ENCODE results near the gene RXFP2. TPM values are rescaled to one million over a fixed set of nuclear protein-coding genes. Genes with fewer than 3 reads are reported as not detected.

The RXFP2 gene
- 1 to 10 TPM in 2 of 4 donors, under 1 TPM in 2; 0.26 to 8.2 (median 2.4) TPM for total RNA-seq

GRCh38 chr13:31739226-31739625 lies at the start of gene RXFP2:
Gene RXFP2 (plus strand): TSS chr13:31739526. CDS start chr13:31739613, 87 bp downstream.
- TF ChIP-seq POLR2A (IDR thresholded peaks at IDR 0.05), result no peak
- no peak for TF ChIP-seq CTCF (IDR thresholded peaks at IDR 0.05)
- Histone ChIP-seq H3K4me3 (no peak within 1 kb of the TSS), H3K27ac (no peak within 1 kb of the TSS), H3K4me1 (no peaks in the 10 kb centered on the region), H3K9me3 (no peaks in the 10 kb centered on the region), H3K27me3 (no peaks in the 10 kb centered on the region), H3K36me3 (no peaks in the 10 kb centered on the region)
- DNase-seq, result no peak
- intact Hi-C loops (cut with DNase I; ENCODE audit: low total_unique reads), result no loop called here

GRCh38 chr13:31697290-31697689 lies 42.0 kb upstream of the RXFP2 start:
- no peak for TF ChIP-seq POLR2A (IDR thresholded peaks at IDR 0.05)
- TF ChIP-seq CTCF (IDR thresholded peaks at IDR 0.05), result no peak
- Histone ChIP-seq H3K4me1 (no peaks in the 10 kb centered on the region), H3K27ac (no peak overlapping the region), H3K27me3 (no peaks in the 10 kb centered on the region), H3K36me3 (no peaks in the 10 kb centered on the region), H3K9me3 (no peaks in the 10 kb centered on the region), H3K4me3 (no peak overlapping the region)
- intact Hi-C loops (cut with DNase I; ENCODE audit: low total_unique reads), result no loop called here
- DNase-seq, result no peak

GRCh38 chr13:31699650-31700049 lies 39.7 kb upstream of the RXFP2 start:
- Histone ChIP-seq H3K27me3 (no peaks in the 10 kb centered on the region), H3K27ac (no peak overlapping the region), H3K4me3 (no peak overlapping the region), H3K36me3 (no peaks in the 10 kb centered on the region), H3K9me3 (no peaks in the 10 kb centered on the region), H3K4me1 (no peaks in the 10 kb centered on the region)
- DNase-seq, result no peak
- intact Hi-C loops (cut with DNase I; ENCODE audit: low total_unique reads), result no loop called here
- no peak for TF ChIP-seq CTCF (IDR thresholded peaks at IDR 0.05)
- no peak for TF ChIP-seq POLR2A (IDR thresholded peaks at IDR 0.05)

- Histone ChIP-seq H3K27me3 (no peaks in the 10 kb centered on the region), H3K9me3 (no peaks in the 10 kb centered on the region), H3K36me3 (no peaks in the 10 kb centered on the region), H3K4me1 (no peaks in the 10 kb centered on the region), H3K4me3 (no peak overlapping the region), H3K27ac (no peak overlapping the region)
- TF ChIP-seq POLR2A (IDR thresholded peaks at IDR 0.05) (no peak), CTCF (IDR thresholded peaks at IDR 0.05) (no peak)
- intact Hi-C loops (cut with DNase I; ENCODE audit: low total_unique reads), result no loop called here
- DNase-seq, result no peak
Observed at GRCh38 chr13:31703780-31704179, 35.5 kb upstream of the RXFP2 start.

- Histone ChIP-seq H3K27me3 (no peaks in the 10 kb centered on the region), H3K9me3 (no peaks in the 10 kb centered on the region), H3K36me3 (no peaks in the 10 kb centered on the region), H3K27ac (no peak overlapping the region), H3K4me3 (no peak overlapping the region), H3K4me1 (no peaks in the 10 kb centered on the region)
- DNase-seq, result no peak
- intact Hi-C loops (cut with DNase I; ENCODE audit: low total_unique reads), result no loop called here
- TF ChIP-seq POLR2A (IDR thresholded peaks at IDR 0.05) (no peak), CTCF (IDR thresholded peaks at IDR 0.05) (no peak)
Observed at GRCh38 chr13:31706105-31706504, 33.2 kb upstream of the RXFP2 start.
